NOMO-1 (cell line): ENCODE measurements around the gene KCNMB2.

Experiments used
- DNase-seq, 2 experiments: peaks; one replicate each; lab custom pipeline; 2025; ENCODE audit not compliant: unreplicated experiment in 2 of 2; lab: John Stamatoyannopoulos, UW

KCNMB2 gene

DNA sequence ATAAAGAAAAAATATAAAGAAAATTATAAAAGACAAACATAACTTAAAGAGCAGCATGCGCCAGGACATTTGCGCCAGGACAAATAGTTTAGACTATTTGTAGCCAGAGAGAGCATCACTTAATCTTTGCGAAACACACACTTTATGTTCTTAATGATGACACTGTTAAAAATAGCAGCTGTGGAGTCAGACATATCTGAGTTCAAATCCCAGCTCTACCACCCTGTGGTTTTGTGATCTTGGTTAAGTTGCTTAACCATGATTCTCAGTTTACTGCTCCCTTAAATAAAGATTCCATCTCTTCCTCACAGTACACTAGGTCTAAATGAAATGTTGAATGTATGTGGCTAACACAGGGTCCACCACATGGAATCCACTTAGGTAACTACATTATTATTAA, 31.4 kb downstream of the KCNMB2 start:
- DNase-seq, result no peak

DNA sequence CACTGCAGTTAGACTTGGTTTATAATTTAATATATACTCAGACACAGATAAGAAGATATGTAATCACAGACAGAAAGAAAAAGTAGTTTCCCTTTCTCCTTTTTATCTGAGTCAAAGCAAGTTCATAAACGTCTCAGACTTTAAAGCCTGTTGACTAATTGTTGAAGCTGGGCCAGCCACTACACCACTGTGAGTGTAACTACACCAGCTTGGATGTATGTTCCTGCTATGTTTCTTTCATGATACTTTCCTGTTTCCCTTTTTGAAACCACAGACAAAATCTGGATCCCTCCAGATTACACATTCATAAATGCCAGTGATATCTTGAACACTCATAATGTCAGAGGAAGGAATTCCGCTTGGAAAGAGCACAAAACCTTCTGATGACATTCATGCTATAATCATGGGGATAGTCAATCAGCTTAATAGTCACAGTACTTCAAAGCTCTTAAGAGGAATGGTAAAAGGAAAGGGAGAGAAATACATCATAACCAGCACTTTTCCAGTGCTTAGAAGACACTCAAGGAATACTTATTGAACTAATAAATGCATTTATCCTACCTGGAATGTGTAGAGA, 32.0 kb downstream of the KCNMB2 start:
- DNase-seq, result no peak

DNA sequence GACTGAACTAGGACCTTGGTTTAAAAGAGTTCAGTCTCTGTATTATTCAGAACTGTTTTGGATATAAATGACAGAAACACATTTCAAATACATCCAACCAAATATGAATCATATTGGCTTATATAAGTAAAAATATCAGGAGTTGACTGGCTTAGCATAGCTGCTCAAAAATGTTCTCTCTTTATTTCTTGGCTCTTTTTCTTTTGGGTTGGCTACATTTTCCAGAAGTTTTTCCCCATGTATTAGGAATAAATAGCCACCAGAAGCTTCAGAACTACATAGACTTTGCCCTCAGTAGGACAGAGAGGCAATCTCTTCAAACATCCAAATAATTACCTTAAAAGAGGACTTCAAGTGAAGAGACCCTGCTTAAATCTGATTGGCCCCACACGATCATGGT, 32.7 kb downstream of the KCNMB2 start:
- DNase-seq, result no peak

DNA sequence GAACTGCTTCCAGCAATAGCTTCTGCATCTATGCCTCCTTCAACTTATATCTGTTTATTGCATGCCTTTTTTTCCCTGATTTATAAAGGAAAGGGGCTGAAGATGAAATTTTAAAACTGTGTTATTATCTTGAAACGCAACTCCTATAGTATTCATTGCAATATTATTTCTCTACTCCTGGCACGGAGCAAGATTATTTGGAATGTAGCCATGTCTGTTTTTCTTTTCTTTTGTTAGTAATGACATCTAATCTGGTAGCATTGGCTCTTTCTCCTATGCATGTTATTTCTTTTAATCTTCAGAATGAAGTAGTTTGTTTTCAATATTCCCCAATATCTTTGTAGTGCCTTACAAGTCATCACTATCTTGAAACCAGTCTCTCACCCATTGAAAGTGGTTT, 33.6 kb downstream of the KCNMB2 start:
- DNase-seq, result no peak

DNA sequence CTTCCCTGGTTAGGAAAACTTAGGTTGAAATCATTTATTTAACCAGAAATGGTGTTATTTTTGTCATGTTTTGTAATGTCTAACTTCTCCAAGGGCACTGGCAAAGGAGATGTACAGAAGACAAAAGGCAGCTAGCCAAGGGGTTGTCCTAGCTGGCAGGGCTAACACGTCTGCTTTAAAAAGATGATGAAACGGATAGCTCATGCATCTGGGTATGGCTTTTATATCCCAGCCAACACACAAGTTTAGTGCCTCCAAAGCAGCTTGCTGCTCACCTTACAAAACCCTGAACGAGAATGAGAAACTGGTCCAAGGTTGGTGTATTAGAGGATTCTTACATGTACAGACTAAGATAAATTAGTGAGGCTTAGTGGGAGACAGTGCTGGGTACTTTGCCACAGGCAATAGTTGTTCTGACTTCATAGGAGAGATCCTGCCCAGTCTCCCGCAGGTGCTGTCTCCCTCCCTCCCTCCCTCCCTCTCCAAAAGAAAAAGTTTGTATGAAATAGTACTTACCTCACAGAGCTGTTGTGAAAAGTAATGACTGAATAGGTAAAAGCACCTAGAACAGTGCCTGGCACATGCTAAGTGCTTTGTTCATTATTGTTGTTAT, 47.8 kb downstream of the KCNMB2 start:
- DNase-seq, result no peak

DNA sequence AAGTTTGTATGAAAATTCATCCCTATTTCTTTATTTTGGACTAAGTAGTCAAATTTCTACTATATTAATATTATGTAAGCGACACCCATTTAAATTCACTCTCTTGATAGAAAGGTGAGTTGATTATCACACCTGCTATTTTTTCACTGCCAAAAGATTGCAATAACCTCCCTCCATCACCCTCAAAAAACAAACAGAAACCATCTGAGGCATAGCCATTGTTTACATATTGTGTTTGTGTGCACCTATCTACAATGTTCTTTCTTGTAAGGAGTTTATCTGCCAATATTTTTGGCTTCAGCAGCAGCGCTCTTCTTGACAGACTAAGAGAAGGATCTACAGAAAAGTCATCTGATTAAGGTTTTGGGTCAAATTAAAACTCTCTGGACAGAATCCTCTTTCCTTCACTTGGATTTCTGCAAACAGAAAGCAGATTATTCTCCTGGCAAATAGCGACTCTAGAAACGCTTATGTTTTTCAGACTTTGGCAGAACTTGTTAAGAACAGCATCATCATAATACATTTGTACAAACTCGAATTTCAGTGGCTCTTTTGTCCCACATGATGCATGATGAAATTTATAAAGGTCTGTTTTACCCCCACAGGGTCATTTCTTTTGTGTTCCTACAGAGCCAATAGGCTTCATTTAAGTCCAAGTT, 48.6 kb downstream of the KCNMB2 start:
- no peak for DNase-seq

DNA sequence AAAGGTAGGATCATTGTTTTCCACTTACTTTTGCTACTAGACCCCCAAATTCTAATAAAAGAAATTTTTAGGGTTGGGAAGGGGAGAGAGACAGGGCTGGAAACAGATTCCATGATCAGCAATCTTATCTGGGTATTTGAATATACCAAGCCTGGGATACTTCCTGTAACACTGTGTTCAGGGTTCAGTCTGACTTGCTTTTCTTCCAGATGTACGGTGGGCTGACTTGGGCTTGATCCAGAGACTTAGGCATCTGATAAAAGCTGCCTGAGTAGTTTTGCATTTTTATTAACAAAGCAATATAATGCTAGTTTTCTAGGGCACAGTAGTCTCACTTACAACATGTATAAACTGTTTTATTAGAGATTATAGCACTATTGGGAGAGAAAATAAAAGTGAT, 49.2 kb downstream of the KCNMB2 start:
- no peak for DNase-seq

DNA sequence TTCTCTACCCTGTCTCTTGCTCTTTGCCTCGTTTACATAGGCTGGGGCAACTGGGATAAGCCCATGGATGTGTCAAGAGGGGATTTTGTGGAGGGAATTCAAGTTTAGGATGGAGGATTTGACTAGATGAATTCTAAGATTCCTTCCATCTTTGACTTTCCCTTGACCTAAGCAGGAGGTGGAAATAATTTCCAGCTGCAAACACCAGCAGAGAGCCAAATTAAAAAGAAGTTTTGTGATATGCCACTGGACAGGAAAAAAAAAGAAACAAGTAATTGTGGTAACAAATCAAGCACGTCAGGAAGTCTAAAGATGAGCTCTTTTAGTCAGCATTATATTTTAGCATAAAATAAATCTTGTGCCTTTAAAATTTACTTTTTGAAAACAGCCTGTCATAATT, 49.8 kb downstream of the KCNMB2 start:
- no peak for DNase-seq

DNA sequence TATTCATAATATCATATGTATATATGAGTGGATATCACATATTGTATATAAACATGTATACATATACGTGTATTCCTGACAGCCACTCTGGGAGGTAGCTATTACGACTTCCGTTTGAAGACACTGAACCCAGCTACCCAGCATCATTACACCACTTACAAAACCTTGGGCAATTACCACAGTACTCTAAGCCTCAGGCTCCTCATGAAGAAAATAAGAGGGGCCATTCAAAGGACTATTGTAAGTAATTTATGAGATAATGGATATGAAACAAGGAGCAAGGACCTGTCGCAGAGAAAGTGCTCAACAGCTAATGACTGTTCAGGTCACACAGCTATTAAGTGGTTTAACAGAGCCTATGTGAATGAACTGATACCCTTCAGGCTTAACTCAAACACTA, 52.4 kb downstream of the KCNMB2 start:
- no peak for DNase-seq

DNA sequence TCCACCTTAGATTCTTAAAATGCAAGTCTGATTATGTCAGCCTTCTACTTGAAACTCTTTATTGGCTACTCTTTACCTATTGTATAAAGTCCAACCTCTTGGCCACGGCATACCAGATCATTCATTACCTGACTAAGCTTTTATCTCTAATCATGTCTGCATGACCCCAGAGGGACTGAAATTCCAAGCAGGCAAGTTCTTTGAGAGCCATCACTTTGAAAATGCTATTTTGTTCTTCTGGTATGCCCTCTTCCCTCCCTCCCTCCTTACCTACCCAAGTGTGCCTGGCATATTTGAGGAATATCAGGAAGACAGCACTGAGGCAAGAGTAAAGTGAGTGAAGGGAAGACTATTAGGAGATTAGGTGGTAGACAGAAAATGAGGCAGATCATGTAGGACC, 57.5 kb downstream of the KCNMB2 start:
- no peak for DNase-seq

DNA sequence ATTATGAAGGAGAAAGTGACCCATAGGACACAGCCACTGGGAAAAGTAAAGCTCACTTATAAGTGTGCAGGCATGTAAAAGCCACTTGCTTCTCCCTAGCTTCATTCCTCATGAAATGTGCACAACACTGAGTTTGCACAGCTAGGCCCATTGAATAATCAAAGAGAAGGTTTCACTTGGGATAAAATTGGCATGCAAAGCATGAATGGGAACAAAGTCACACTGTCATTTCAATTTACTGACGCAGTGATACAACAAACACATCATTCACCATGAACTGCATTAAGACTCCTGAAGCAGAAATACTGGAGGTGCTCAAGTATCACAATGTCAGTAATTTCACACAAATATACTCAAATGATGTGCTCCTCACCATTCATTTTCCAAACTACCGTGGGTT, 61.1 kb downstream of the KCNMB2 start:
- DNase-seq, result no peak

DNA sequence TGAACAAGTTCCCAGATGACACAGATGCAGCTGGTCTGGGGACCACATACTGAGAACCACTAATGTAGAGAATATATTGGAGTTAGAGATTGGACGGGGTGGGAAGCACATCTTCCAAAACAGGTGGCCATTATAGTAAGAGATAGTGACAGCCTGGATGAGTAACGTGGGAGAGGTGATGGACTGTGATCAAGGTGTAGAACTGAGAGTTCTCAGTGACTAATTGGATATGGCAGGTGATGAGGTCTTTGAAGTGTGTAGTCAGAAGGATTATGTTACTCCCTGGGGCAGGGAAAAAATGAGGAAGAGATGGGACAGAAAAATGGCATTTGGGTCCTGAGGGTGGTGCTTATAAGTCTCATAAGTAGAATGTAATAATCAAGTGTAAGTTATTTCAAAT, 66.6 kb downstream of the KCNMB2 start:
- DNase-seq, result no peak

DNA sequence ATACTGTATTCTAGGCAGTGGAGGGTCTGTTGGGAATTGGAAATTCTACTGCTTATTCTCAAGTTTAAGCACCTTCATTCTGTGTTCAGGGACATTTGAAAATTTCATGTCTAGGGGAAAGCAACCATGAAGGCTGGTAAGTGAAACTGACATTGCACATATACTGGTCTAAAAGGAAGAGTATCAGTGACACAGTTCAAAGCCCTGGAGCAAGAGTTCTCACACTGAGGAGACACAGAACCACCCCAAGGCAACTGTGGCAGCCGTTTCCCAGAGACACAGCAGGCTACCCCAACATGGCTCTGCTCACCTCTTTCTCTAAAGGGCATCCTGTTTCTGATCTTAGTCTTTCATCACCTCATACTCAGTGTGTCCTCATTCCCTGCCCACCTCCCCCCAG, 67.5 kb downstream of the KCNMB2 start:
- no peak for DNase-seq

DNA sequence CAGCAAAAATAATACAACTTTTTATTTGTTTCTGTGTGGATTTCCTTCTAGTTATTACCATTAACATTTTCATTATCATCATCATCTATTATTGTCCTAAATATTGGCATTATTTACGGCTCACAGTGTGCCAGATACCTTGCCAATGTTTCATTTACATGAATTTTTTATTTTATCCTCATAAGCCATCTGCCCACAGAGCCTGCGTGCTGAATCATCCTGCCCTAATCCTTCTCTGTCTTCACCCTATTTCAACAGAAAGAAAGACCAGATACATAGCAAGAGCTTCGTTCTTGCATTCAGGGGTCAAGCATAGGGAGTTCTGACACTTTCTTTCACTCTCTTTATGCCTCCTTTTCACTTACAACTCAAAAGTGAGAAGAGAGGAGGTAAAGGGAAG, 82.0 kb downstream of the KCNMB2 start:
- peak; percentile 36 for DNase-seq

DNA sequence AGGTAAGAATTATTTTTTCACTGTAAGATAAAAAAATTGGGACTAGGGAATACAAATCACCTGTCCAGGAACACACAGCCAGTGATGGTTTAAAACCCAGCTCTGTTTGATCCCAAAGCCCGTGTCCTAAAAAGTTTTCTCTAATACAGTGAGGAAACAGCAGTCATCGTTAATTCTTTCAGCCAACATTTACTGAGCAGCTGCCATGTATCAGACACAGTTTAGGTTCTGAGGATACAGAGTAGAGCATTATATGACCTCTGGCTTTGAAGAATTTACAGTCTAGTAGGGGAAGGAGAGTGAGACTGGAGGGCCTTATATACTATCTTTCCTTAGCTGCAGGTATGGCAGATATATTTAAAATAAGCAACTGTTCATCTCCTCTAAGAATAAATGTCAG, 82.7 kb downstream of the KCNMB2 start:
- no peak for DNase-seq

DNA sequence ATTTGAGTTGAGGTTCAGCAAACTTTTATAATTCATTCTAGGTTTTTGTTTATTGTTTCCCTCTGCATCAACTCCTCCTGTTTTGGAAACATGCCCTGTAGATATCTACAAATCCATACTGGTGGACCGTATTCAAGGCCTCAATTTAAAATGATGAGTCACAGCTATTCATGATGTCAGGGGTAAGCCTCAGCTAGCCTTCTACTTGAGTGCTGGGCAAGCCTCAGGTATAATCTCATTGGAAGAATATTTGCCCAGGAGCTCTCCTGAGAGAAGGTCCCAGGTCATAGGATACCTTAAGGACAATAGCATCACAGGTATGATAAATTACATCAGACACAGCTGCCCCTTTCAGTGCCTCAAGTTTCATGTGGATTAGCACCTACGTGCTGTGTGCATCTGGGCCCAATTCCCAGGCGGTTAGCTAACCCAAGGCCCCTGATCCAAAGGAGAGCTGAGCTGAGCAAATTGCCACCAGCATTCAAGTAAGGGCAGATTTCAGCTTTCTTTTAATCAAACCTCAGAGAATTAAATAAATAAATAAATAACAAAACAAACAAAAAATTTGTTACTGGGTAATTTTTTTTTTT, 87.5 kb downstream of the KCNMB2 start:
- no peak for DNase-seq

DNA sequence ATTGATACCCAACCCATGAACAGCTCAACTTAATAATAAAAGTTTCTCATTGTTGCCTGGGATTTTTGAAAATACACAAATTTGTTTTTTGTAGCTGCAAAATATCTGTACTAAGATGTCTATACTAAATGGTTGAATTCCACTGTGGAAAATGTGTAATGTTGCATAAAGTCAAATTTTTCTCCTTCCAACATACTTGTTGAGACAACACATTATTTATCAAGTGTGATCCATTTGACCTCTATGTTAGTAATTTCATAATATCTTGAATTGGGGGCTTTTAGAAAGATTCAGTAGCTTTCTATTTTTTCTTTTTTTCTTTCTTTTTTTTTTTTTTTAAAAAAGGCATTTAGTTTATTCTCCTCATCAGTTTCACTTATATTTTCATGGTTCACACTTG, 88.0 kb downstream of the KCNMB2 start:
- no peak for DNase-seq

DNA sequence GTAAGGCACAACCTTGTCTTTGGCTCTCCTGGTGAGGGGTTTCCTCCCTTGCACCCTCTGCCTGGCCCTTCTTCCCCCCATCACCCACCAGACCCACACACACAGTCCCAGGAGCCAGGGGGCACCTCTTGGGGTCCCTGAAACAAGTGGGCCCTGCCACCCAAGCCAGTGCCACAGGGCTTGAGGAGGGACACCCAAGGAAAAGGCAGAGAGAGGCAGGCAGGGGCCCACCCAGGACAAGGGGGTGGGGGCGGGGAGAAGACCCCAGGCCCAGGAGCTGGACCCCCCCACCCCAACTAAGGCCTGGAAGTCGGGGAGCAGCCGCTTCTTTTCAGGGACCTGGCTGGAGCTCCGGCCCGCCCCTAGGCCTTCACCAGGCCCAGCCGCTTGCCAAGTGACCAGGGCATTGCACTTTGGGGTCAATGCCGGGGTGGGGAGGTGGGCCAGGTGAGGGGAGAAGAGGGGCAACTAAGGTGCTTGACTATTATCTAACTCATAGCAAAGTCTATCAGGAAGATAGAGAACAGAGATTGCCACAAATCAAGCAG, 88.9 kb downstream of the KCNMB2 start:
- DNase-seq, result no peak

DNA sequence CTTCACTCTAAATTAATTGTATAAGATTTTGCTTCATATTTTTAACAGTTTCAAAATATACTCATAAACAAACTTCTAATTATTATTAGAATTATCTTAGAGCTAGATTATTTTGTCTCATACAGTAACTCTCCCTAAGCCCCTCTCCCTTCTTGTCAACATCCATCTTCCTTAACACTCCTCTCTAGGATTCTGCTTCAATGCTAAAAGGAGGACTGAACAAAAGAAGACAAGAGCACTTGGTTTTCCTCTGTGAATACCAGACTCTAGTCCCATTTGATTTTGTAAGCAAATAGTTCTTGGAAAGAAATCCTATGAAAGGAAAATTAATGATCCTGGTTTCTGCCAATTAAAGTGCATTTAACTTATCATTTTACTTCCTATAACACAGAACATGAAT, 91.8 kb downstream of the KCNMB2 start:
- DNase-seq, result no peak

DNA sequence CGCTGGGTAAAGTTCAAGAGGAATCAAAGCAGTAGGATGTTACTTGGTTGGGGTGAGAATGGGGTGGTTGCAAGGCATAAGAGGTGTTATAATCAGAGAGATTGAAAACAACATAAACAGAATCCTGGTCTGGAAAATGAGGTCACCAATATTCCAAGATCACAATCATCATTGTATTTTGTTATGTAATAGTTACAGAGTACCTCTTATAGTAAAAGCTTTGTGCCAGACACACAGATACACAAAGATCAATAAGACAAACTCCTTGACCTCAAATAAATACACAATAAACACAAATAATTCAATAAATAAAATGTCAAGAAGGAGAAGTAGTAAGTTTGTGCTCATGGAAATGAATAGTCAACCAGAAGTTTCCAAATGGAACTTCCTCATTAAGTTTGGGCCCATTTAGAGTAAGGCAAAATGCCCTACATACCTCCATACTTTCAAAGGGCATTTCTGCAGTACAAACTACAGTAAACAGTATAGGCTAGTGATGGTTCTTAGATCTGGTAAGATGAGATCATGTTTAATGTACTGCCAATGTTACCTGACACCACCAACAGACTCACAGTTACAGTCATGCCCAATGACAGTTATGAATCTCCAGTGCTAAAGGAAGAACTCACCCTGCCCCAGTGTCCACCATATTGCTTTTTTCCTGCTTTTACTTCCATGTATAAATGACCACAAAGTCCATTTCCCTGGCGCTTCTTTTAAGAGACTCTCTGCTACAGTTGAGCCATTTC, 93.4 kb downstream of the KCNMB2 start:
- no peak for DNase-seq

DNA sequence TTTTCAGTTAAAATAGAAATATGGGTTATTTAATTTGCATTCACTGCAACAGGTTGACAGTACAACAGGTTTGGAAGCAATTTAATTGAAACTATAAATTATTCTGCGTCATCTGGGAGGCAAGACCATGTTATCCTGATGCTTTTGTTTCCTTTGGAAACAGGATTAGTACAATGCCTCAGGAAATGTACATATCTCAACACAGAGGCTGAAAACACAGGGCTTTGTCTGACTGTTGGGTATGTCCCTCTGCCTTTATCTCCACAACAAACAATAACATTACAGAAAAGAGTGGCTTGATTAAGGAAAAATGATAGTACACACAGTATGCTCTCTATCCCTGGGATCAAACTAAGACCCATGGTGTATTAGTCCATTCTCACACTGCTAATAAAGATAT, 95.7 kb downstream of the KCNMB2 start:
- no peak for DNase-seq
